HG02623 (cell line): ENCODE measurements around the gene KIF6.

Experiments
- ATAC-seq: cut with Tn5 transposase; IDR thresholded peaks from one replicate; pipeline ENCODE4 v1.9.1; 2021; ENCODE audit warnings: moderate library complexity; ENCODE audit not compliant: unreplicated experiment

The KIF6 gene

GRCh38 chr6:39425346-39426072, 299.7 kb downstream of the KIF6 start:
- ATAC-seq, result no peak

- no peak for ATAC-seq
Measured at GRCh38 chr6:39424831-39425230, 300.4 kb downstream of the KIF6 start.

- ATAC-seq, result no peak
Measured at GRCh38 chr6:39422238-39422637, 303.0 kb downstream of the KIF6 start.

- ATAC-seq, result no peak
Measured at GRCh38 chr6:39421383-39422225, 303.6 kb downstream of the KIF6 start.

GRCh38 chr6:39420300-39421265, 304.6 kb downstream of the KIF6 start:
- ATAC-seq, result no peak

- ATAC-seq, result no peak
Measured at GRCh38 chr6:39419607-39420006, 305.6 kb downstream of the KIF6 start.

GRCh38 chr6:39417440-39417839, 307.8 kb downstream of the KIF6 start:
- no peak for ATAC-seq

- no peak for ATAC-seq
Measured at GRCh38 chr6:39416728-39417127, 308.5 kb downstream of the KIF6 start.

- ATAC-seq, result no peak
Measured at GRCh38 chr6:39416026-39416425, 309.2 kb downstream of the KIF6 start.

- no peak for ATAC-seq
Measured at GRCh38 chr6:39415482-39415881, 309.7 kb downstream of the KIF6 start.

GRCh38 chr6:39411465-39411864, 313.7 kb downstream of the KIF6 start:
- ATAC-seq, result no peak

- no peak for ATAC-seq
Measured at GRCh38 chr6:39411001-39411400, 314.2 kb downstream of the KIF6 start.

- no peak for ATAC-seq
Measured at GRCh38 chr6:39409889-39410288, 315.3 kb downstream of the KIF6 start.

- ATAC-seq, result no peak
Measured at GRCh38 chr6:39407446-39407993, 317.7 kb downstream of the KIF6 start.

- ATAC-seq, result no peak
Measured at GRCh38 chr6:39404312-39404711, 320.9 kb downstream of the KIF6 start.

GRCh38 chr6:39403304-39403703, 321.9 kb downstream of the KIF6 start:
- ATAC-seq, result no peak

GRCh38 chr6:39402239-39402751, 322.9 kb downstream of the KIF6 start:
- ATAC-seq, result no peak

GRCh38 chr6:39401376-39401775, 323.8 kb downstream of the KIF6 start:
- no peak for ATAC-seq

- ATAC-seq, result no peak
Measured at GRCh38 chr6:39400026-39400425, 325.2 kb downstream of the KIF6 start.

- ATAC-seq, result no peak
Measured at GRCh38 chr6:39396854-39397253, 328.4 kb downstream of the KIF6 start.

GRCh38 chr6:39393075-39393474, 332.1 kb downstream of the KIF6 start:
- no peak for ATAC-seq
